Measurements from ENCODE around the gene EXOG.

DNA sequence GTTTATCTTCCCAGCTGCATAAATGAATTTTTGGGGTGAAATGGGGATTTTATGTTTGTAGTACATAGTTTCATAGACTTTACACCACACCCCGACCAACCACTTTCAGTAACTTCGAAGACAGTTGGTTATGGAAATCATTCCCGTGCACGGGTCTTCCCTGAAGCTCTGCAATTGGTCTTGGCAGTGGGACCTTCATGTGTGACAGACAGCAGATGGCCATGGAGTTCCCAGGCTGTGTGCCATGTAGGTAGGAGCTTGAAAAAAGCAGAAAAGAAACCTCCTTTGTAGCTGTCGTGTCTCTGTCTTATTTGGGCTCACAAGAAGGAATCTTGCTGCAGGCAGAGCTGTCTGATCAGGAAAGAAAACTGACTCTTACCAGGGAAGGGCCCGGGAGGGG is 25.9 kb downstream of the EXOG start:
- TF ChIP-seq CTCF (IDR thresholded peaks at IDR 0.05; ENCODE audit: low read depth, low read length) (no peak), EZH2phosphoT487 (IDR thresholded peaks at IDR 0.05; ENCODE audit: low read depth) (no peak)
